Activated CD4-positive, alpha-beta memory T cell treated with anti-CD3 and anti-CD28 coated beads for 36 hours (primary cell): ENCODE measurements around the gene POLR2L. TPM values are rescaled to one million over a fixed set of nuclear protein-coding genes. Genes with fewer than 3 reads are reported as not detected.

ENCODE experiments used
- CTCF ChIA-PET: fragments of 350-600 bp; sonication (Branson Sonifier 250); formaldehyde crosslinking; loops from one replicate; lab custom pipeline; 2021; ENCODE audit warnings: antibody characterized with exemption, inconsistent platforms; lab: Charles Lee
- POLR2A ChIA-PET: fragments of 350-600 bp; sonication (Branson Sonifier 250); formaldehyde crosslinking; loops from one replicate; lab custom pipeline; 2021; ENCODE audit warnings: antibody characterized with exemption; lab: Charles Lee
- DNase-seq: peaks from one replicate; pipeline ENCODE4 v3.0.0-alpha.2; 2020
- H3K27ac Mint-ChIP-seq: one replicate; pipeline ENCODE4 v1.8.0; 2021; ENCODE audit warnings: mixed read lengths
- H3K27me3 Mint-ChIP-seq: one replicate; pipeline ENCODE4 v1.8.0; 2021; ENCODE audit warnings: mixed read lengths
- H3K36me3 Mint-ChIP-seq: one replicate; pipeline ENCODE4 v1.8.0; 2021; ENCODE audit warnings: mixed read lengths
- H3K4me1 Mint-ChIP-seq: one replicate; pipeline ENCODE4 v1.8.0; 2021; ENCODE audit warnings: low read depth, mixed read lengths
- H3K4me3 Mint-ChIP-seq: one replicate; pipeline ENCODE4 v1.8.0; 2021; ENCODE audit warnings: mild to moderate bottlenecking, mixed read lengths
- H3K9me3 Mint-ChIP-seq: one replicate; pipeline ENCODE4 v1.8.0; 2021; ENCODE audit warnings: mixed read lengths
- intact Hi-C: fragments of 100-400 bp; cut with micrococcal nuclease; formaldehyde crosslinking; loops from one replicate; pipeline ENCODE4 v1.15.1; 2023
- total RNA-seq, 2 experiments: library from RNA; stranded (reverse); gene quantifications; one replicate each; pipeline ENCODE4 v1.2.3, GENCODE V29; 2021

The POLR2L gene
- total RNA-seq, 2 experiments from 2014 or later: 70.4 to 74.0 TPM

DNA sequence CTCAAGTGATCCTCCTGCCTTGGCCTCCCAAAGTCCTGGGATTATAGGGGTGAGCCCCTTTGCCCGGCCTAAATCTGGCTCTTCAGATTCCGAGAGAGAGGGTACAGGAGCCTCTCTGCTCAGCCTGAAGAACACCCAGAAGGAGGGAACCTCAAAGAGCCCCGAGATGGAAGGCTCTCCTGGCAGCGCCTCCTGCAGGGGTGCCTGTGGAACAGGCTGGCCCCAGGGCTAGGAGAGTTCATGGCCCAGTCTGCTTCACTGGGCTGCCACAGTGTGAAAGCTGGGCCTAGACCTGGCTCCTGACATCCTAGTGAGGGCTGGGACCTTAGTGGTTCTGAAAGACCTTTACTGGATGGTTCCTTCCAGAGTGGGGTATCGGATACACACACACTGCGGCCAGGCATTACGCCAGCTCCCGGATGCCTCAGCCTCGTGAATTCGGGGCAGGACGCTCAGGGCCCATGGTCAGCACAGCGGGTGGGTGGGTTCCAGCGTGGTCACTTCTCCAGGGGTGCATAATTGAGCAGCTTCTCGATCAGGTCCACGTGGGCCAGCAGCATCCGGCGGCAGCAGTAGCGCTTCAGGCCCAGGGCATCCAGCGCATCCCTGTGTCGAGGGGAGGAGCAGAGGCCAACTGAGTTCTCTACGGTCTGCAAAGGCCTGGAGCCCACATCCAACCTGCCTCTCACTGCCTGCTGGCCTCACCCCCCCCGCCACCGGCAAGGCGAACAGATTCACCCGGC lies 2.3 kb downstream of the POLR2L start:
- POLR2A ChIA-PET: interaction anchor here (0.7 to 1.2 kb wide), 4 partner anchors 9 to 30 kb away, joined by 3 to 5 read pairs (median 4); no protein-coding TSS in a partner anchor

DNA sequence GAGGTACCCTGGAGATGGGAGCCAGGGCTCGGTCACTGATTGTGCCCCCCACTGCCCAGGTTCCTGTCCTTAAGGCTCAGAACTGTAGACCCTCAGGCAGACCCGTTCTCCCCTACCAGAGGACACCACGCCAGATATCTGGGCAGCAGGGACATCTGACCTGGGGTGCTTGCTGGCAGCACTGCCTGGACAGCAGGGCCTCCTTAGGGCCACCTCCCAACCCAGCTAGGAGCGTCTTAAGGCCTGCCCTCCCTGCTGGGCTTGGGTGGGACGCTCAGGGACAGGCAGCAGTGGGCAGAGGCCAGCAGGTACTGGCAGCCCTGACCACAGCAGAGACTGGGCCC lies 3.1 kb downstream of the POLR2L start:
- no peak overlapping the region for H3K4me3 Mint-ChIP-seq
- POLR2A ChIA-PET: no interaction called here
- intact Hi-C loops: no loop called here
- CTCF ChIA-PET: interaction anchor here (1.4 kb wide), 1 partner anchor 9 kb away, joined by 4 read pairs; no protein-coding TSS in a partner anchor
- peaks cover 5% of the 10 kb centered on the region for H3K36me3 Mint-ChIP-seq
- H3K27ac Mint-ChIP-seq: no peak overlapping the region
- H3K27me3 Mint-ChIP-seq: peaks cover 4% of the 10 kb centered on the region
- H3K4me1 Mint-ChIP-seq: peaks cover 24% of the 10 kb centered on the region
- H3K9me3 Mint-ChIP-seq: no peaks in the 10 kb centered on the region
- no peak for DNase-seq

More for the DNA sequence above, 2.3 kb downstream of the POLR2L start:
- peaks cover 22% of the 10 kb centered on the region for H3K4me1 Mint-ChIP-seq
- H3K4me3 Mint-ChIP-seq: peak overlapping the region; percentile 85
- H3K9me3 Mint-ChIP-seq: no peaks in the 10 kb centered on the region
- intact Hi-C loops: loop anchor here (5.0 kb wide), 1 partner anchor 87 kb away; the partner anchor contains the start of gene AP2A2
- peaks cover 4% of the 10 kb centered on the region for H3K27me3 Mint-ChIP-seq
- DNase-seq: no peak
- CTCF ChIA-PET: no interaction called here
- H3K27ac Mint-ChIP-seq: no peak overlapping the region
- peaks cover 5% of the 10 kb centered on the region for H3K36me3 Mint-ChIP-seq

DNA sequence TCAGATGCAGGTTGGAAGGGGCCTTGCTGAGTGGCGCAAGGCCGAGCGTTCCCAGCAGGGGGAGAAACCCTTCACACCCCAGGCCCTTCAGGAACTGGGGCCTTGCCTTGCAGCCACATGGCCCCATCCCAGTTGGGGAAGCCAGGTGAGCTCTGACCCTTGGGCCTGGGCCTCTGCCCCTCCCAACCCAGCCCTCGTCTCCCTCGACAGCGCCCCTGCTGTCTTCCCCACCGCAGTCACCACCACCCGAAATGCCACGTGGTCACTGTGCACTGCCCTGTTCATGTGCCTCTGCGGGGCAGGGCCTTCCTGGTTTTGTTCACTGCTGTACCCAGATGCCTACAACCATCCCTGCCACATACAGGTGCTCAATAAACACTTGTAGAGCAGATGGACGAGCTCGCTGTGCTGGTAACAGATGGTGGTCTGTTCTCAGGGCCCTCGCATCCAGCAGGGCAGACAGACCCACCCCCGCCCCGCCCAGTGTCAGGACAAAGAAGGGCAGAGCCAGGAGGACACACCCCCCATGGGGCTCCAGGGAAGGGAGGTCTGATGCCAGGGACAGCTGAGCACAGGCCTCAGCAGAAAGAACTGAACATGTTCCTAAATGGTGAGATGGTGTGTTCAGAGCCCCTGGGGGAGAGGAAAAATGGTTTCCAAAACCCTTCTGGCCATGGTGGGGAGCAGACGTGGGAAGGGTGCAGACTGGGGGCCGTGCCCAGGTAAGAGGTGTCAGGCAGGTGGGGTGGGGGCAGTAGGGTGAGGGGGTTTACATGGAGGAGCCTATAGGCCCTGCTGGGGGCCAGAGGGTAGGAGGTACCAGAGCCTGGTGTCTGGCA lies 3.7 kb downstream of the POLR2L start:
- ChIA-PET POLR2A (no interaction called here), CTCF (interaction anchor here (1.4 kb wide), 1 partner anchor 10 kb away, joined by 4 read pairs; no protein-coding TSS in a partner anchor)
- no peak overlapping the region for H3K4me3 Mint-ChIP-seq

DNA sequence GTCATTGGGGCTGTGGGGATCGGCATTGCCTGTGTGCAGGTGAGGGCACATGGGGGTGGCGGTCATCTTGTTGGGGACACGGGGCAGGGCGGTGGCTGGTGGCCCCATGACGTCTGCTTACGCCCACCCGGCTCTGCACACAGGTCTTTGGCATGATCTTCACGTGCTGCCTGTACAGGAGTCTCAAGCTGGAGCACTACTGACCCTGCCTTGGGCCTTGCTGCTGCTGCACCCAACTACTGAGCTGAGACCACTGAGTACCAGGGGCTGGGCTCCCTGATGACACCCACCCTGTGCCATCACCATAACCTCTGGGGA lies 4.4 kb downstream of the POLR2L start:
- Mint-ChIP-seq H3K27me3 (no peaks in the 10 kb centered on the region), H3K4me1 (peaks cover 23% of the 10 kb centered on the region), H3K27ac (no peak overlapping the region), H3K9me3 (no peaks in the 10 kb centered on the region), H3K4me3 (no peak overlapping the region), H3K36me3 (peaks cover 5% of the 10 kb centered on the region)
- no peak for DNase-seq
- ChIA-PET CTCF (interaction anchor here (1.4 kb wide), 1 partner anchor 10 kb away, joined by 4 read pairs; no protein-coding TSS in a partner anchor), POLR2A (no interaction called here)
- intact Hi-C loops: no loop called here

More for the DNA sequence above, 3.7 kb downstream of the POLR2L start:
- no peak overlapping the region for H3K27ac Mint-ChIP-seq
- H3K4me1 Mint-ChIP-seq: peaks cover 27% of the 10 kb centered on the region
- H3K36me3 Mint-ChIP-seq: peaks cover 5% of the 10 kb centered on the region
- DNase-seq: no peak
- H3K27me3 Mint-ChIP-seq: peaks cover under 1% of the 10 kb centered on the region
- intact Hi-C loops: no loop called here
- no peaks in the 10 kb centered on the region for H3K9me3 Mint-ChIP-seq

DNA sequence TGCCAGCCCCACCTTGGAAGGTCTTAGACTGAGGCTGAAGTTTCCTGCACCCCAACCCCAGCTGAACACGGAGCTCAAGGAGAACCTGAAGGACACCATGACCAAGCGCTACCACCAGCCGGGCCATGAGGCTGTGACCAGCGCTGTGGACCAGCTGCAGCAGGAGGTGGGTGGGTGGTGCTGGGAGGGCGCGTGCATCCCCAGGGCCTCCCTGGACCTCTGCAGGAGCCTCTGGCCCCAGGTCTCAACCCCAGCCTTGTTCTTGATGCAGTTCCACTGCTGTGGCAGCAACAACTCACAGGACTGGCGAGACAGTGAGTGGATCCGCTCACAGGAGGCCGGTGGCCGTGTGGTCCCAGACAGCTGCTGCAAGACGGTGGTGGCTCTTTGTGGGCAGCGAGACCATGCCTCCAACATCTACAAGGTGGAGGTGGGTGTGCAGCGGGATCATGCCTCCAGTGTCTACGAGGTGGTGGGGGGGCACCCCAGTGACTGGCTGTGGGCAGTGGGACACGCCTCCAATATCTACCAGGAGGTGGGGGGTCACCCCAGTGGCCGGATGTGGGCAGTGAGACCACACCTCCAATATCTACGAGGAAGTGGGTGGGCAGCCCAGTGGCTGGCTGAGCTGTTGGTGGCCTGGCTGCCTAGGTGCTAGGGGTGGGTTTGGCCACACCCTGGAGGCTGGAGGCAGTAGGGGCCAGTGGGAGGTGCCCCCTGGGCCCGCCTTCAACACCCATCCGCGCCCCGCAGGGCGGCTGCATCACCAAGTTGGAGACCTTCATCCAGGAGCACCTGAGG lies 4.9 kb downstream of the POLR2L start:
- H3K9me3 Mint-ChIP-seq: no peaks in the 10 kb centered on the region
- no peak overlapping the region for H3K4me3 Mint-ChIP-seq
- ChIA-PET CTCF (no interaction called here), POLR2A (interaction anchor here (1.5 kb wide), 1 partner anchor 11 kb away, joined by 4 read pairs; no protein-coding TSS in a partner anchor)
- intact Hi-C loops: no loop called here
- DNase-seq: no peak
- H3K27ac Mint-ChIP-seq: no peak overlapping the region
- peaks cover 5% of the 10 kb centered on the region for H3K36me3 Mint-ChIP-seq
- H3K4me1 Mint-ChIP-seq: peaks cover 23% of the 10 kb centered on the region
- no peaks in the 10 kb centered on the region for H3K27me3 Mint-ChIP-seq

DNA sequence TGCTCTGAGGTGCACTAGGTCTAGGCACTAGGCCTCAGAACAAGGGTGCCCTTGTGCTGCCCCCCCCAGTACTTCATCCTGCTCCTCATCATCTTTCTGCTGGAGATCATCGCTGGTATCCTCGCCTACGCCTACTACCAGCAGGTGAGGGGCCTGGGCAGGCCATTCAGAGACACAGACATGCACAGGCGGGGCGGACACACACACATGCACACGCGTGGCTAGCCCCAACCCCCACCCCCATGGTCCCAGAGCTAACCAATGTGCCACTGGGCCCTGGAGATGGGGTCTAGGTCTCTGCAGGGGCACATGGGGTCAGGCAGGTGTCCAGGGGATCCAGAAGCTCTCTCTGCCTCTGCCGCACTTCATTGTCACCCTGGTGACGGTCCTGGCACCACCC lies 5.6 kb downstream of the POLR2L start:
- intact Hi-C loops: no loop called here
- Mint-ChIP-seq H3K27me3 (peaks cover 5% of the 10 kb centered on the region), H3K9me3 (no peaks in the 10 kb centered on the region), H3K36me3 (peaks cover 5% of the 10 kb centered on the region), H3K4me3 (no peak overlapping the region), H3K27ac (no peak overlapping the region), H3K4me1 (peaks cover 25% of the 10 kb centered on the region)
- no peak for DNase-seq
- CTCF ChIA-PET: no interaction called here
- POLR2A ChIA-PET: interaction anchor here (1.5 kb wide), 1 partner anchor 10 kb away, joined by 4 read pairs; no protein-coding TSS in a partner anchor

DNA sequence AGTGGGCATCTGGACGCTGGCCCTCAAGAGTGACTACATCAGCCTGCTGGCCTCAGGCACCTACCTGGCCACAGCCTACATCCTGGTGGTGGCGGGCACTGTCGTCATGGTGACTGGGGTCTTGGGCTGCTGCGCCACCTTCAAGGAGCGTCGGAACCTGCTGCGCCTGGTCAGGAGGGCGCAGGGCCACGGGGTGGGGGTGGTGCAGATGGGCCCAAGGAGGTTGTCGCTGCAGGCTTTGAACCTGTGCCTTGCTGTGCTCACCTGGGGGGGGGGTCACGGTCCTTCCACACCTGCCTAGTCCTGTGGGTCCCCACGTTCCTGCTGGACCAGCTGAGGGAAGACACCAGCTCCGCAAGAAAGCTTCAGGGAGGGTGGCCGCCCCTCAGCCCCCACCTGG lies 6.1 kb downstream of the POLR2L start:
- ChIA-PET POLR2A (interaction anchor here (1.5 kb wide), 1 partner anchor 10 kb away, joined by 4 read pairs; no protein-coding TSS in a partner anchor), CTCF (no interaction called here)
- Mint-ChIP-seq H3K4me1 (peaks cover 27% of the 10 kb centered on the region), H3K27me3 (peaks cover 8% of the 10 kb centered on the region), H3K36me3 (peaks cover 5% of the 10 kb centered on the region), H3K9me3 (no peaks in the 10 kb centered on the region), H3K27ac (no peak overlapping the region), H3K4me3 (no peak overlapping the region)
- no peak for DNase-seq
- intact Hi-C loops: no loop called here

DNA sequence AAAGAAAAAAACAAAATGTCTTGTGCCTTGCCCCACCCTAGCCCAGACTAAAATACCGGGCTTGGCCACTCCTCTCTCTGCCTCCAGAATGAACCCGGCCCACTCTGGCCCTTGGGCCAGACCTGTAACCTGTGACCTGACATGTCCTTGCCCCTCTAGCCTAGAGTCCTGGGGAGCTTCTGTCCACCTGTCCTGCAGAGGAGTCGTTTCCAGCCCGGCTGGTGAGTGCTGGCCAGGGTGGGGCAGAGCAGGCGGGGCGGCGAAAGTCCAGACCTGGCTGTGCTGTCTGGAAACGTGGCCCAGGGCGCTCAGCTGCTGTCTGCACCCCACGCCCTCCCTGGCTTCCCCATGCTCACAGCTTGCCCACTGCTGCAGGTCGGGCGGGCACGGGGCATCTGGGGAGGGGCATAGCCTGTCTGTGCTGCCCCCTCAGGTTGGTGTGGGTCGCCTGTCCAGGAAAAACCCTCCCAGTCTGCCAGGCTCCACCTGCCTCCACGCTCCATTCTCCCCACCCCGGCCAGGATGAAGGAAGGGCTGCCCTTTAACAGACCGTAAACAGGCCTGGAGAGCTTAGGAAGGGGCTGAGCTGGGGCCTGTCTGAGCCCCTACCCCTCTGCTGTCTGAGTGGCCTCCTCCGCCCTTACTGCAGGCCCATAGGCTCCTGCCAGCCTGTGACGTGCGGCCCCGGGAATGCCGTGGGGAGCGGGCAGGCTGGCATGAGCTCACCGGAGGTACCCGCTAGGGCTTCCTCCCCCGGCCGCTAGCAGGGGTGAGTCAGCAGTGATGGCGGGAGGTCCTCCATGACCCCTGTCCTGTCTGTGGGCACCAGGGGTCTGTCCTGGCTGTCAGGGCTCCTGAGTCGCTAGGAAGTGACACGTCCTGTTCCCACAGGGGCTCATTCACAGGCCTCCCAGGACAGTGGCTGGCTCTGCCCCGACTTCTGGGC lies 7.7 kb downstream of the POLR2L start:
- ChIA-PET CTCF (interaction anchor here (0.5 kb wide), 1 partner anchor 554 kb away, joined by 3 read pairs; no protein-coding TSS in a partner anchor), POLR2A (interaction anchor here (2.2 kb wide), 1 partner anchor 8 kb away, joined by 12 read pairs; the partner anchor contains the start of genes POLR2L and TSPAN4)
- Mint-ChIP-seq H3K4me3 (no peak overlapping the region), H3K4me1 (peaks cover 18% of the 10 kb centered on the region), H3K27me3 (peaks cover 14% of the 10 kb centered on the region), H3K9me3 (no peaks in the 10 kb centered on the region), H3K36me3 (peaks cover 2% of the 10 kb centered on the region), H3K27ac (no peak overlapping the region)
- intact Hi-C loops: no loop called here
- DNase-seq: no peak

DNA sequence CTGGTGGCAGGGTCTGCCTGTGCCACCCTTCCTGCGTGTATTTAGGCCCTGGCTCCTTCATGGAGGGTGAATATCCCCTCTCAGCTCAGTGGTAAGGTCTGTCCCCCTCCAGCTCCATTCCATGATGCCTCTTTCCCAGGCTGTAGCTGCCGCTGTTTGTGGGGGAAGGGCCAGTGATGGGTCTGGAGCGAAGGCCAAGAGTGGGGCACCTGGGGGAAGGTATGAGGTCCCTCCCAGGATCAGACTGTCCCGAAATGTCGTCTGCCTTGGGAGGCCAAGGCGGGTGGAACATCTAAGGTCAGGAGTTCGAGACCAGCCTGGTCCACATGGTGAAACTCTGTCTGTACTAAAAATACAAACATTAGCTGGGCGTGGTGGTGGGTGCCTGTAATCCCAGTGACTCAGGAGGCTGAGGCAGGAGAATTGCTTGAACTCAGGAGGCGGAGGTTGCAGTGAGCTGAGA lies 8.4 kb downstream of the POLR2L start:
- POLR2A ChIA-PET: interaction anchor here (1.7 to 2.2 kb wide), 2 partner anchors 9 to 14 kb away, joined by 7 to 12 read pairs; partner anchors contain the start of genes PNPLA2, POLR2L and TSPAN4
- H3K4me3 Mint-ChIP-seq: peak overlapping the region; percentile 65
- CTCF ChIA-PET: no interaction called here
- intact Hi-C loops: no loop called here
- H3K27me3 Mint-ChIP-seq: peaks cover 21% of the 10 kb centered on the region
- no peak overlapping the region for H3K27ac Mint-ChIP-seq
- peaks cover 22% of the 10 kb centered on the region for H3K4me1 Mint-ChIP-seq
- no peaks in the 10 kb centered on the region for H3K9me3 Mint-ChIP-seq
- H3K36me3 Mint-ChIP-seq: peaks cover 1% of the 10 kb centered on the region
- DNase-seq: no peak

DNA sequence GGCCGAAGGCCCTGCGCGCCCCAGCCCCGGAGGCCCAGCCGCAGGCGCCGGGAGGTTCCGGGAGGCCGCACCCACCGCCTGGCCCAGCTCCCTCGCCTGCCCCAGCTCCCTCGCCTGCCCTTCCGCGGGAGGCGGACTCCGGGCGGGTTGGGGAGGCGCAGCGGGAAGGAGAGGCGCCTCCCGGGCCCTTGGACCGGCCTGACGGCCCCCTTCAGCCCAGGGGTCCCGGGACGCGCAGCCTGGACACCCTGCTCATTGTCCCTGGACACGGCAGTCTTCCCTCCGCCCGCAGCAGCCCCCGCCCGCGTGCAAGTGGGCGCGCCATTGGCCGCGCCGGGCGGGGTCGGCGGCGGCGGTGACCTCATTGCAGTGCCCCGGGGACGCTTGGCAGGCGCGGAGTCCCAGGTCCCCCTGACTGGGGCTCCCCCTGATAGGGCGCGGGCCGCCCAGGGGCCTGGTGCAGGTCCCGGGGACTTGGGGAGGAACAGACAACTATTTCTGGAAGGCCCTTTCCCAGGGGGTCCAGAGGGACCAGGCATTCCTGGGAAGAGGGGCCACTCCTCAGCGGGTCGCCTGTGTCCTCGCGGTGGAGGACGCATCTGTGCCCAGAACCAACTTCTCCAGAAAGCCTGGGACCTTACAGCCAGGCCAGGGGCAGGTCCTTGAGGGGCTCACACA lies 9.1 kb downstream of the POLR2L start:
- H3K9me3 Mint-ChIP-seq: no peaks in the 10 kb centered on the region
- intact Hi-C loops: no loop called here
- peak overlapping the region; percentile 65 for H3K4me3 Mint-ChIP-seq
- no peaks in the 10 kb centered on the region for H3K36me3 Mint-ChIP-seq
- ChIA-PET CTCF (interaction anchor here (1.2 kb wide), 2 partner anchors 10 to 14 kb away, joined by 3 to 5 read pairs; partner anchors contain the start of genes POLR2L and TSPAN4), POLR2A (interaction anchor here (1.7 to 2.2 kb wide), 2 partner anchors 10 to 14 kb away, joined by 7 to 12 read pairs; partner anchors contain the start of genes PNPLA2, POLR2L and TSPAN4)
- peak; percentile 50 for DNase-seq
- no peak overlapping the region for H3K27ac Mint-ChIP-seq
- peaks cover 24% of the 10 kb centered on the region for H3K4me1 Mint-ChIP-seq
- H3K27me3 Mint-ChIP-seq: peaks cover 26% of the 10 kb centered on the region
